K562 (cell line): Measurements from ENCODE around the gene AP5Z1. TPM values are rescaled to one million over a fixed set of nuclear protein-coding genes. Genes with fewer than 3 reads are reported as not detected.
A peak's percentile ranks its signal among the peaks of the same experiment; 100 is the strongest.

Experiments
- CBX1 ChIP-seq: sonication (generic); IDR thresholded peaks from 2 replicates; pipeline ENCODE4 v1.6.1; 2016; ENCODE audit warnings: antibody characterized with exemption, low read depth, mild to moderate bottlenecking
- ELF1 ChIP-seq: fragments of 200-800 bp; sonication (Bioruptor generic); IDR thresholded peaks from 2 replicates; pipeline ENCODE4 v1.6.1; 2016; ENCODE audit warnings: missing genetic modification characterization, missing compliant biosample characterization
- HNRNPLL ChIP-seq: fragments of 200-400 bp; formaldehyde crosslinking; IDR thresholded peaks from 2 replicates; pipeline ENCODE4 v1.6.1; 2017; ENCODE audit warnings: low read length, low read depth, mild to moderate bottlenecking; ENCODE audit not compliant: poor library complexity, severe bottlenecking
- MYC ChIP-seq, 2 experiments: fragments of 250-450 bp in 1 of 2; sonication (Bioruptor Pico) in 1 of 2; IDR thresholded peaks; 2 replicates each; pipeline versions ENCODE4 v1.5.1 to v1.6.1; 2012 to 2021; ENCODE audit warnings: low read depth in 2 of 2, borderline replicate concordance in 1 of 2, improper control_type of control experiment in 1 of 2, low read length in 1 of 2, mild to moderate bottlenecking in 1 of 2, moderate library complexity in 1 of 2
- RFX1 ChIP-seq: fragments of 450-650 bp; IDR thresholded peaks from 2 replicates; pipeline ENCODE4 v1.6.1; 2016; ENCODE audit warnings: mild to moderate bottlenecking, moderate library complexity
- THRAP3 ChIP-seq: fragments of 450-650 bp; IDR thresholded peaks from 2 replicates; pipeline ENCODE4 v1.6.1; 2016; ENCODE audit warnings: mild to moderate bottlenecking, inconsistent platforms, borderline replicate concordance
- XRCC5 ChIP-seq: fragments of 200-400 bp; formaldehyde crosslinking; IDR thresholded peaks from 2 replicates; pipeline ENCODE4 v1.6.1; 2017; ENCODE audit warnings: low read depth, mild to moderate bottlenecking, low read length
- ZNF274 ChIP-seq: IDR thresholded peaks from 2 replicates; pipeline ENCODE4 v1.6.1; 2011; ENCODE audit warnings: low read depth, mild to moderate bottlenecking, low read length, moderate library complexity, borderline replicate concordance
- polyA plus RNA-seq, 8 experiments: library from polyadenylated mRNA; depleted of rRNA in 4 of 8; stranded (reverse) in 5 of 8; unstranded in 3 of 8; fragments of >200 nt; fragmentation: Nextera tagmentation in 2 of 8; fragmentation: Illumina TruSeq in 1 of 8; extraction: Ambion mirVana in 2 of 8; extraction: Trizol in 1 of 8; gene quantifications; 2 replicates each; pipeline versions ENCODE4 v1.2.1 to v1.2.3, GENCODE V29; 2011 to 2014; ENCODE audit warnings: inconsistent platforms in 1 of 8, missing spikeins in 1 of 8
- total RNA-seq, 7 experiments: library from RNA; depleted of rRNA in 6 of 7; stranded (reverse); fragments of >200 nt in 6 of 7; fragmentation: Illumina TruSeq in 2 of 7; extraction: Trizol in 2 of 7; gene quantifications; 2 replicates each; pipeline versions ENCODE4 v1.2.1 to v1.2.3, GENCODE V29; 2011 to 2021; ENCODE audit warnings: low replicate concordance in 1 of 7
- TF ChIP-seq, protein P1 (sequence below): fragments of 450-650 bp; IDR thresholded peaks from 2 replicates; pipeline ENCODE4 v1.6.1; 2016; ENCODE audit warnings: antibody characterized with exemption
- TF ChIP-seq, protein P2 (sequence below): fragments of 450-650 bp; formaldehyde crosslinking; IDR thresholded peaks from 2 replicates; pipeline ENCODE4 v1.4.0; 2020; ENCODE audit warnings: mild to moderate bottlenecking
- TF ChIP-seq, protein P3 (sequence below): fragments of 250-450 bp; sonication (Bioruptor Pico); IDR thresholded peaks from 2 replicates; pipeline ENCODE4 v1.4.0; 2020; ENCODE audit warnings: mild to moderate bottlenecking, moderate library complexity, borderline replicate concordance
- TF ChIP-seq, protein P4 (sequence below), 2 experiments: IDR thresholded peaks; 2 replicates each; pipeline ENCODE4 v1.6.1; 2011; ENCODE audit warnings: borderline replicate concordance in 1 of 2, control low read depth in 1 of 2, low read depth in 1 of 2, low read length in 1 of 2, mild to moderate bottlenecking in 1 of 2, mixed read lengths in 1 of 2, moderate library complexity in 1 of 2; ENCODE audit not compliant: insufficient read depth in 1 of 2, insufficient read length in 1 of 2, poor library complexity in 1 of 2, severe bottlenecking in 1 of 2; ENCODE audit errors: extremely low read depth in 1 of 2
- TF ChIP-seq, protein P5 (sequence below): fragments of 450-650 bp; formaldehyde crosslinking; IDR thresholded peaks from 2 replicates; pipeline ENCODE4 v1.4.0; 2020; ENCODE audit warnings: mild to moderate bottlenecking, moderate library complexity
- TF ChIP-seq, protein P6 (sequence below): fragments of 250-450 bp; sonication (Bioruptor Pico); IDR thresholded peaks from 2 replicates; pipeline ENCODE4 v1.4.0; 2020

Gene AP5Z1
- total and polyA plus RNA-seq, 9 of the 15 experiments (the other 6 are each of a cell fraction or from before 2014, with no cell fraction given), result 0.06 to 31.1 (median 6.4) TPM

DNA sequence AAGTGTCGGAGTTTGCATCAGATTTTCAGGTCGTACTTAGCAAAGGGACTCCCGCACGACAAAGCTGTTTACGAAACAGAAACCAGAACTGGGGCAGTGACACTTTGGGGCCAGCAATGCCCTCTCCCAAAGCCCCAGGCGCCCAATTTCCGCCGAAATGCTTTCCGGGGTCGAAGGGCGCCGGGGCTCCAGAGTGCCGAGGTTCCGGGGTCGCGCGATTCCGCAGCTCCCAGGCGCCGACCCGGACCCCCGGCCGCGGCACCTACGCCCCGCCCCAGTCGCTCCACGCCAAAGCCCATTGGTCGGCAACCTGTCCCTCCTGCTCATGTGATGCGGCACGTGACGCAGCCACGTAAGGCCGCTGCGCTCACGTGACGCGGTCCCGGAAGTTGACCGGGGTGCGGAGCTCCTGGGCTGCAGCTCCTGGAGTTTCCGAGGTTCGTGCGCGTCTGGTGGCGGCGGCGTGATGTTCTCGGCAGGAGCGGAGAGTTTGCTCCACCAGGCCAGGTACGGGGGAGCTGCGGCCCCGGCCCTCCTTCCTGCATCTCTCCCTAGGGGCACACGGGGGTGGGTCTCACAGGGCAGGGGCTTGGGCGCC lies at the start of gene AP5Z1 (continued):
- TF ChIP-seq, protein P1, sequence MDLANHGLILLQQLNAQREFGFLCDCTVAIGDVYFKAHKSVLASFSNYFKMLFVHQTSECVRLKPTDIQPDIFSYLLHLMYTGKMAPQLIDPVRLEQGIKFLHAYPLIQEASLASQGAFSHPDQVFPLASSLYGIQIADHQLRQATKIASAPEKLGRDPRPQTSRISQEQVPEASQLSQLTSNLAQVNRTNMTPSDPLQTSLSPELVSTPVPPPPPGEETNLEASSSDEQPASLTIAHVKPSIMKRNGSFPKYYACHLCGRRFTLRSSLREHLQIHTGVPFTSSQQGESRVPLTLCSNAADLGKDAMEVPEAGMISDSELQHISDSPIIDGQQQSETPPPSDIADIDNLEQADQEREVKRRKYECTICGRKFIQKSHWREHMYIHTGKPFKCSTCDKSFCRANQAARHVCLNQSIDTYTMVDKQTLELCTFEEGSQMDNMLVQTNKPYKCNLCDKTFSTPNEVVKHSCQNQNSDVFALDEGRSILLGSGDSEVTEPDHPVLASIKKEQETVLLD, result peak; percentile 50; the same call in 1 of the 2 replicates
- TF ChIP-seq, protein P2, sequence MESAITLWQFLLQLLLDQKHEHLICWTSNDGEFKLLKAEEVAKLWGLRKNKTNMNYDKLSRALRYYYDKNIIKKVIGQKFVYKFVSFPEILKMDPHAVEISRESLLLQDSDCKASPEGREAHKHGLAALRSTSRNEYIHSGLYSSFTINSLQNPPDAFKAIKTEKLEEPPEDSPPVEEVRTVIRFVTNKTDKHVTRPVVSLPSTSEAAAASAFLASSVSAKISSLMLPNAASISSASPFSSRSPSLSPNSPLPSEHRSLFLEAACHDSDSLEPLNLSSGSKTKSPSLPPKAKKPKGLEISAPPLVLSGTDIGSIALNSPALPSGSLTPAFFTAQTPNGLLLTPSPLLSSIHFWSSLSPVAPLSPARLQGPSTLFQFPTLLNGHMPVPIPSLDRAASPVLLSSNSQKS, result no peak
- TF ChIP-seq, protein P3, sequence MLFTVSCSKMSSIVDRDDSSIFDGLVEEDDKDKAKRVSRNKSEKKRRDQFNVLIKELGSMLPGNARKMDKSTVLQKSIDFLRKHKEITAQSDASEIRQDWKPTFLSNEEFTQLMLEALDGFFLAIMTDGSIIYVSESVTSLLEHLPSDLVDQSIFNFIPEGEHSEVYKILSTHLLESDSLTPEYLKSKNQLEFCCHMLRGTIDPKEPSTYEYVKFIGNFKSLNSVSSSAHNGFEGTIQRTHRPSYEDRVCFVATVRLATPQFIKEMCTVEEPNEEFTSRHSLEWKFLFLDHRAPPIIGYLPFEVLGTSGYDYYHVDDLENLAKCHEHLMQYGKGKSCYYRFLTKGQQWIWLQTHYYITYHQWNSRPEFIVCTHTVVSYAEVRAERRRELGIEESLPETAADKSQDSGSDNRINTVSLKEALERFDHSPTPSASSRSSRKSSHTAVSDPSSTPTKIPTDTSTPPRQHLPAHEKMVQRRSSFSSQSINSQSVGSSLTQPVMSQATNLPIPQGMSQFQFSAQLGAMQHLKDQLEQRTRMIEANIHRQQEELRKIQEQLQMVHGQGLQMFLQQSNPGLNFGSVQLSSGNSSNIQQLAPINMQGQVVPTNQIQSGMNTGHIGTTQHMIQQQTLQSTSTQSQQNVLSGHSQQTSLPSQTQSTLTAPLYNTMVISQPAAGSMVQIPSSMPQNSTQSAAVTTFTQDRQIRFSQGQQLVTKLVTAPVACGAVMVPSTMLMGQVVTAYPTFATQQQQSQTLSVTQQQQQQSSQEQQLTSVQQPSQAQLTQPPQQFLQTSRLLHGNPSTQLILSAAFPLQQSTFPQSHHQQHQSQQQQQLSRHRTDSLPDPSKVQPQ (CRISPR knock-in tag), result peak; percentile 89
- TF ChIP-seq HNRNPLL, result peak; percentile 10
- TF ChIP-seq RFX1, result no peak
- peak; percentile 98 for TF ChIP-seq ELF1 (tag)
- TF ChIP-seq, protein P4, sequence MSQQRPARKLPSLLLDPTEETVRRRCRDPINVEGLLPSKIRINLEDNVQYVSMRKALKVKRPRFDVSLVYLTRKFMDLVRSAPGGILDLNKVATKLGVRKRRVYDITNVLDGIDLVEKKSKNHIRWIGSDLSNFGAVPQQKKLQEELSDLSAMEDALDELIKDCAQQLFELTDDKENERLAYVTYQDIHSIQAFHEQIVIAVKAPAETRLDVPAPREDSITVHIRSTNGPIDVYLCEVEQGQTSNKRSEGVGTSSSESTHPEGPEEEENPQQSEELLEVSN (IDR thresholded peaks at IDR 0.05; ENCODE audit: borderline replicate concordance in 1 of 2, extremely low read depth in 1 of 2, insufficient read depth in 1 of 2, insufficient read length in 1 of 2, low read depth in 1 of 2, low read length in 1 of 2, poor library complexity in 1 of 2, severe bottlenecking in 1 of 2), result peak in 1 of 2 experiments; percentile 84
- TF ChIP-seq, protein P5, sequence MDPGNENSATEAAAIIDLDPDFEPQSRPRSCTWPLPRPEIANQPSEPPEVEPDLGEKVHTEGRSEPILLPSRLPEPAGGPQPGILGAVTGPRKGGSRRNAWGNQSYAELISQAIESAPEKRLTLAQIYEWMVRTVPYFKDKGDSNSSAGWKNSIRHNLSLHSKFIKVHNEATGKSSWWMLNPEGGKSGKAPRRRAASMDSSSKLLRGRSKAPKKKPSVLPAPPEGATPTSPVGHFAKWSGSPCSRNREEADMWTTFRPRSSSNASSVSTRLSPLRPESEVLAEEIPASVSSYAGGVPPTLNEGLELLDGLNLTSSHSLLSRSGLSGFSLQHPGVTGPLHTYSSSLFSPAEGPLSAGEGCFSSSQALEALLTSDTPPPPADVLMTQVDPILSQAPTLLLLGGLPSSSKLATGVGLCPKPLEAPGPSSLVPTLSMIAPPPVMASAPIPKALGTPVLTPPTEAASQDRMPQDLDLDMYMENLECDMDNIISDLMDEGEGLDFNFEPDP (CRISPR knock-in tag), result no peak
- peak; percentile 29; the same call in 1 of the 2 replicates for TF ChIP-seq MYC (IDR thresholded peaks at IDR 0.05; ENCODE audit: low read depth, low read length)
- 0 out of 2 replicates have a peak, but pooled peaks have one; percentile 5 for TF ChIP-seq MYC (CRISPR knock-in tag; IDR thresholded peaks at IDR 0.05; ENCODE audit: borderline replicate concordance, low read depth)
- peak; percentile 28; the same call in 1 of the 2 replicates for TF ChIP-seq XRCC5
- TF ChIP-seq, protein P6, sequence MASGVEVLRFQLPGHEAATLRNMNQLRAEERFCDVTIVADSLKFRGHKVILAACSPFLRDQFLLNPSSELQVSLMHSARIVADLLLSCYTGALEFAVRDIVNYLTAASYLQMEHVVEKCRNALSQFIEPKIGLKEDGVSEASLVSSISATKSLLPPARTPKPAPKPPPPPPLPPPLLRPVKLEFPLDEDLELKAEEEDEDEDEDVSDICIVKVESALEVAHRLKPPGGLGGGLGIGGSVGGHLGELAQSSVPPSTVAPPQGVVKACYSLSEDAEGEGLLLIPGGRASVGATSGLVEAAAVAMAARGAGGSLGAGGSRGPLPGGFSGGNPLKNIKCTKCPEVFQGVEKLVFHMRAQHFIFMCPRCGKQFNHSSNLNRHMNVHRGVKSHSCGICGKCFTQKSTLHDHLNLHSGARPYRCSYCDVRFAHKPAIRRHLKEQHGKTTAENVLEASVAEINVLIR, result peak; percentile 72
- TF ChIP-seq CBX1, result peak; percentile 98
- no peak for TF ChIP-seq THRAP3
- TF ChIP-seq ZNF274, result no peak
